GM20431 (cell line): ENCODE measurements around the gene GCSAM.

ENCODE experiments used
- in situ Hi-C: fragments of 300-500 bp; cut with MseI, MboI; formaldehyde crosslinking; loops from one replicate; pipeline ENCODE4 v1.15.0; 2020; ENCODE audit warnings: low sequenced_read_pairs; ENCODE audit not compliant: unreplicated experiment

GCSAM gene

GRCh38 chr3:112131111-112131510, 1.9 kb downstream of the GCSAM start:
- in situ Hi-C loops: loop anchor here (25.0 kb wide), 1 partner anchor 406 kb away; no protein-coding TSS in a partner anchor

- in situ Hi-C loops: loop anchor here (25.0 kb wide), 1 partner anchor 407 kb away; no protein-coding TSS in a partner anchor
Observed at GRCh38 chr3:112130638-112130993, 2.4 kb downstream of the GCSAM start.

- in situ Hi-C loops: loop anchor here (25.0 kb wide), 1 partner anchor 407 kb away; no protein-coding TSS in a partner anchor
Observed at GRCh38 chr3:112129925-112130637, 3.0 kb downstream of the GCSAM start.

- in situ Hi-C loops: loop anchor here (25.0 kb wide), 1 partner anchor 408 kb away; no protein-coding TSS in a partner anchor
Observed at GRCh38 chr3:112128843-112129727, 4.0 kb downstream of the GCSAM start.

GRCh38 chr3:112127522-112128494, 5.2 kb downstream of the GCSAM start:
- in situ Hi-C loops: loop anchor here (25.0 kb wide), 1 partner anchor 409 kb away; no protein-coding TSS in a partner anchor

GRCh38 chr3:112126511-112126911, 6.5 kb downstream of the GCSAM start:
- in situ Hi-C loops: loop anchor here (25.0 kb wide), 1 partner anchor 411 kb away; no protein-coding TSS in a partner anchor

- in situ Hi-C loops: loop anchor here (25.0 kb wide), 2 partner anchors 187 to 412 kb away; no protein-coding TSS in a partner anchor
Observed at GRCh38 chr3:112124907-112125607, 8.0 kb downstream of the GCSAM start.

GRCh38 chr3:112123548-112123947, 9.5 kb downstream of the GCSAM start:
- in situ Hi-C loops: loop anchor here (25.0 kb wide), 1 partner anchor 189 kb away; no protein-coding TSS in a partner anchor

- in situ Hi-C loops: loop anchor here (25.0 kb wide), 1 partner anchor 189 kb away; no protein-coding TSS in a partner anchor
Observed at GRCh38 chr3:112122870-112123269, 10.2 kb downstream of the GCSAM start.

- in situ Hi-C loops: loop anchor here (25.0 kb wide), 1 partner anchor 190 kb away; no protein-coding TSS in a partner anchor
Observed at GRCh38 chr3:112121577-112122547, 11.2 kb downstream of the GCSAM start.

GRCh38 chr3:112119962-112120836, 12.8 kb downstream of the GCSAM start:
- in situ Hi-C loops: loop anchor here (25.0 kb wide), 1 partner anchor 192 kb away; no protein-coding TSS in a partner anchor

- in situ Hi-C loops: loop anchor here (25.0 kb wide), 1 partner anchor 194 kb away; no protein-coding TSS in a partner anchor
Observed at GRCh38 chr3:112117841-112118571, 15.0 kb downstream of the GCSAM start.

GRCh38 chr3:112117415-112117814, 15.6 kb downstream of the GCSAM start:
- in situ Hi-C loops: loop anchor here (25.0 kb wide), 1 partner anchor 195 kb away; no protein-coding TSS in a partner anchor

GRCh38 chr3:112116748-112117186, 16.3 kb downstream of the GCSAM start:
- in situ Hi-C loops: loop anchor here (25.0 kb wide), 1 partner anchor 196 kb away; no protein-coding TSS in a partner anchor

- in situ Hi-C loops: loop anchor here (25.0 kb wide), 1 partner anchor 196 kb away; no protein-coding TSS in a partner anchor
Observed at GRCh38 chr3:112115806-112116383, 17.2 kb downstream of the GCSAM start.
